GM18873 (cell line): ENCODE results near the gene LRRC10.

Source experiments
- ATAC-seq: cut with Tn5 transposase; IDR thresholded peaks from one replicate; pipeline ENCODE4 v1.9.1; 2021; ENCODE audit warnings: mild to moderate bottlenecking, moderate library complexity, moderate number of reproducible peaks; ENCODE audit not compliant: unreplicated experiment, low FRiP score

The LRRC10 gene

GRCh38 chr12:69570545-69571399 lies 39.9 kb downstream of the LRRC10 start:
- ATAC-seq: no peak

GRCh38 chr12:69570000-69570516 lies 40.6 kb downstream of the LRRC10 start:
- no peak for ATAC-seq

- ATAC-seq: no peak
Measured at GRCh38 chr12:69569236-69569635, 41.5 kb downstream of the LRRC10 start.

- no peak for ATAC-seq
Measured at GRCh38 chr12:69566603-69567002, 44.1 kb downstream of the LRRC10 start.

GRCh38 chr12:69563166-69563762 lies 47.4 kb downstream of the LRRC10 start:
- ATAC-seq: no peak
